HepG2 (cell line): ENCODE results near the gene PTPRCAP. TPM values are rescaled to one million over a fixed set of nuclear protein-coding genes. Genes with fewer than 3 reads are reported as not detected.
A peak's percentile ranks its signal among the peaks of the same experiment; 100 is the strongest.

Experiments
- ETV5 ChIP-seq: IDR thresholded peaks from 2 replicates; pipeline ENCODE4 v1.6.1; 2018; ENCODE audit warnings: missing biosample characterization, missing genetic modification reagents, inconsistent platforms, borderline replicate concordance
- MIER2 ChIP-seq: IDR thresholded peaks from 2 replicates; pipeline ENCODE4 v1.6.1; 2016; ENCODE audit warnings: missing biosample characterization, missing genetic modification reagents
- SUZ12 ChIP-seq: fragments of 150-350 bp; IDR thresholded peaks from 2 replicates; pipeline ENCODE4 v1.6.1; 2014; ENCODE audit warnings: low read depth, low read length
- TAF15 ChIP-seq: fragments of 200-400 bp; formaldehyde crosslinking; IDR thresholded peaks from one replicate; pipeline ENCODE4 v1.6.1; 2018; ENCODE audit warnings: mild to moderate bottlenecking, low read depth, low read length; ENCODE audit not compliant: poor library complexity, severe bottlenecking
- ZBTB25 ChIP-seq: IDR thresholded peaks from 2 replicates; pipeline ENCODE4 v1.6.1; 2018; ENCODE audit warnings: missing genetic modification reagents
- ZBTB46 ChIP-seq: sonication (generic); formaldehyde crosslinking; IDR thresholded peaks from 2 replicates; pipeline ENCODE4 v1.4.0; 2020; ENCODE audit warnings: mild to moderate bottlenecking, missing genetic modification reagents, borderline replicate concordance
- ZFY ChIP-seq: sonication (generic); formaldehyde crosslinking; IDR thresholded peaks from 2 replicates; pipeline ENCODE4 v1.4.0; 2020; ENCODE audit warnings: missing genetic modification reagents
- ZMAT5 ChIP-seq: sonication (generic); formaldehyde crosslinking; IDR thresholded peaks from 2 replicates; pipeline ENCODE4 v1.5.0; 2020; ENCODE audit warnings: mild to moderate bottlenecking, low read depth, missing genetic modification reagents, borderline replicate concordance
- ZNF432 ChIP-seq: sonication (generic); formaldehyde crosslinking; IDR thresholded peaks from 2 replicates; pipeline ENCODE4 v1.5.0; 2020; ENCODE audit warnings: missing genetic modification reagents, mild to moderate bottlenecking, borderline replicate concordance
- ZNF451 ChIP-seq: sonication (generic); formaldehyde crosslinking; IDR thresholded peaks from 2 replicates; pipeline ENCODE4 v1.5.0; 2020; ENCODE audit warnings: mild to moderate bottlenecking, missing genetic modification reagents
- ZNF557 ChIP-seq: sonication (generic); formaldehyde crosslinking; IDR thresholded peaks from 2 replicates; pipeline ENCODE4 v1.4.0; 2020; ENCODE audit warnings: missing genetic modification reagents
- ZNF563 ChIP-seq: sonication (generic); formaldehyde crosslinking; IDR thresholded peaks from 2 replicates; pipeline ENCODE4 v1.8.0; 2022; ENCODE audit warnings: mild to moderate bottlenecking, moderate library complexity, missing genetic modification reagents
- ZNF609 ChIP-seq: sonication (generic); formaldehyde crosslinking; IDR thresholded peaks from 2 replicates; pipeline ENCODE4 v1.4.0; 2020; ENCODE audit warnings: mild to moderate bottlenecking, missing genetic modification reagents, borderline replicate concordance
- ZNF629 ChIP-seq: sonication (generic); formaldehyde crosslinking; conservative IDR thresholded peaks from 2 replicates; pipeline ENCODE4 v1.5.0; 2020; ENCODE audit warnings: missing genetic modification reagents
- ZNF639 ChIP-seq: conservative IDR thresholded peaks from 2 replicates; pipeline ENCODE4 v1.6.1; 2018; ENCODE audit warnings: missing genetic modification reagents
- ZNF75D ChIP-seq: sonication (generic); formaldehyde crosslinking; IDR thresholded peaks from 2 replicates; pipeline ENCODE4 v1.8.1; 2023; ENCODE audit warnings: missing genetic modification reagents, mild to moderate bottlenecking, borderline replicate concordance
- ZNF784 ChIP-seq: sonication (generic); formaldehyde crosslinking; IDR thresholded peaks from 2 replicates; pipeline ENCODE4 v1.5.1; 2020; ENCODE audit warnings: missing genetic modification reagents, mild to moderate bottlenecking, borderline replicate concordance
- polyA plus RNA-seq, 8 experiments: library from polyadenylated mRNA; depleted of rRNA in 3 of 8; stranded (reverse) in 7 of 8; unstranded in 1 of 8; fragments of >200 nt; fragmentation: Illumina TruSeq in 4 of 8; extraction: Trizol in 4 of 8; gene quantifications; 2 replicates each; pipeline versions ENCODE4 v1.2.1 to v1.2.3, GENCODE V29; 2011 to 2016; ENCODE audit warnings: low read depth in 4 of 8, missing spikeins in 1 of 8, mixed read lengths in 1 of 8; ENCODE audit not compliant: insufficient read depth in 1 of 8
- total RNA-seq, 5 experiments: library from RNA; depleted of rRNA; stranded (reverse); fragments of >200 nt; fragmentation: Illumina TruSeq; extraction: Trizol; gene quantifications; 2 replicates each; pipeline ENCODE4 v1.2.3, GENCODE V29; 2016; ENCODE audit warnings: low read depth in 1 of 5

Gene PTPRCAP
- total and polyA plus RNA-seq, 2 of the 13 experiments (the other 11 are each of a cell fraction or from before 2014, with no cell fraction given): 0.60 to 0.70 TPM

- TF ChIP-seq ZNF609 (CRISPR knock-in tag) (peak; percentile 59; the same call in 1 of the 2 replicates), ZBTB25 (CRISPR knock-in tag) (no peak; the same call in 1 of the 2 replicates), ZFY (CRISPR knock-in tag) (peak; percentile 95), ZNF75D (CRISPR knock-in tag) (no peak), ZMAT5 (CRISPR knock-in tag) (no peak), MIER2 (CRISPR knock-in tag) (peak; percentile 61; the same call in 1 of the 2 replicates), ZNF432 (no peak), ZNF784 (CRISPR knock-in tag) (peak; percentile 84), TAF15 (no peak), SUZ12 (no peak), ZNF557 (CRISPR knock-in tag) (no peak), ETV5 (CRISPR knock-in tag) (peak; percentile 77), ZBTB46 (CRISPR knock-in tag) (no peak), ZNF639 (CRISPR knock-in tag) (peak; percentile 57; the same call in 1 of the 2 replicates), ZNF629 (0 out of 2 replicates have a peak, but pooled peaks have one; percentile 12), ZNF451 (CRISPR knock-in tag) (peak; percentile 65; the same call in 1 of the 2 replicates), ZNF563 (peak; percentile 92; the same call in 1 of the 2 replicates)
Measured at GRCh38 chr11:67391304-67392182, 45.9 kb downstream of the PTPRCAP start, which contains the start of gene RAD9A (continued).
